ENCODE results near the gene TEAD1.
"Not testable (repeated sequence)": the region's sequence is repeated elsewhere in the genome, so short reads cannot be mapped to it uniquely, and the experiment has no call there.

- TF ChIP-seq CTCF (conservative IDR thresholded peaks at IDR 0.05 in 1 of 2, IDR thresholded peaks at IDR 0.05 in 1 of 2; ENCODE audit: low read depth in 1 of 2, low read length in 2 of 2); EZH2 (IDR thresholded peaks at IDR 0.05; ENCODE audit: low read length, missing control alignments): not testable (repeated sequence)
These were observed 83.9 kb downstream of the TEAD1 start for GRCh38 chr11:12758117-12758516.

All from fibroblast of lung (primary cell).